Smooth muscle cell (in vitro differentiated cells): ENCODE measurements around the gene MAPKAP1. TPM values are rescaled to one million over a fixed set of nuclear protein-coding genes. Genes with fewer than 3 reads are reported as not detected.

ENCODE experiments used
- DNase-seq: peaks from one replicate; lab custom pipeline; 2025; ENCODE audit not compliant: unreplicated experiment; lab: John Stamatoyannopoulos, UW
- H2AFZ ChIP-seq: fragments of 200-600 bp; sonication (generic); 2 replicates; pipeline ENCODE4 v1.6.0; 2016; ENCODE audit warnings: antibody characterized with exemption, low read depth, mild to moderate bottlenecking
- H3F3A ChIP-seq: fragments of 200-600 bp; sonication (generic); 2 replicates; pipeline ENCODE4 v1.6.0; 2017; ENCODE audit warnings: antibody characterized with exemption, low read depth
- H3K27ac ChIP-seq: fragments of 200-600 bp; sonication (generic); 2 replicates; pipeline ENCODE4 v1.5.1; 2016; ENCODE audit warnings: low read depth, mild to moderate bottlenecking
- H3K27me3 ChIP-seq: fragments of 200-600 bp; sonication (generic); 2 replicates; pipeline ENCODE4 v1.6.1; 2016; ENCODE audit warnings: low read depth, mild to moderate bottlenecking
- H3K36me3 ChIP-seq: fragments of 200-600 bp; sonication (generic); 2 replicates; pipeline ENCODE4 v1.5.1; 2016; ENCODE audit warnings: low read depth
- H3K4me1 ChIP-seq: fragments of 200-600 bp; sonication (generic); 2 replicates; pipeline ENCODE4 v1.5.1; 2016; ENCODE audit warnings: low read depth
- H3K4me2 ChIP-seq: fragments of 200-600 bp; sonication (generic); 2 replicates; pipeline ENCODE4 v1.6.0; 2016; ENCODE audit warnings: mild to moderate bottlenecking
- H3K4me3 ChIP-seq: fragments of 200-600 bp; sonication (generic); 2 replicates; pipeline ENCODE4 v1.5.1; 2016; ENCODE audit warnings: mild to moderate bottlenecking
- H3K79me2 ChIP-seq: fragments of 200-600 bp; sonication (generic); 2 replicates; pipeline ENCODE4 v1.6.0; 2016; ENCODE audit warnings: low read depth, mild to moderate bottlenecking
- H3K9ac ChIP-seq: fragments of 200-600 bp; sonication (generic); 2 replicates; pipeline ENCODE4 v1.6.0; 2016; ENCODE audit warnings: low read depth
- H3K9me3 ChIP-seq: fragments of 200-600 bp; sonication (generic); replicated peaks from 2 replicates; pipeline ENCODE4 v1.5.1; 2016; ENCODE audit warnings: low read depth
- H4K20me1 ChIP-seq: fragments of 200-600 bp; sonication (generic); 2 replicates; pipeline ENCODE4 v1.6.0; 2016; ENCODE audit warnings: low read depth
- CTCF ChIP-seq: fragments of 200-600 bp; sonication (generic); IDR thresholded peaks from 2 replicates; pipeline ENCODE4 v1.5.1; 2017; ENCODE audit warnings: borderline replicate concordance, mild to moderate bottlenecking, antibody characterized with exemption; ENCODE audit not compliant: insufficient read depth, poor library complexity, severe bottlenecking
- WGBS: methylation state at CpG from one replicate; pipeline ENCODE4 v1.1.7; 2016; ENCODE audit warnings: low lambda C conversion rate; 5-methylcytosine and 5-hydroxymethylcytosine counted together
- polyA plus RNA-seq: library from polyadenylated mRNA; unstranded; fragments of >200 nt; fragmentation: Nextera tagmentation; extraction: Ambion mirVana; gene quantifications from 2 replicates; pipeline ENCODE4 v1.2.1, GENCODE V29; 2016
- total RNA-seq: library from RNA; depleted of rRNA; stranded (reverse); fragments of >200 nt; gene quantifications from 2 replicates; pipeline ENCODE4 v1.2.3, GENCODE V29; 2014

The MAPKAP1 gene
- total and polyA plus RNA-seq, 2 experiments from 2014 or later, result 50.1 to 74.5 TPM

DNA sequence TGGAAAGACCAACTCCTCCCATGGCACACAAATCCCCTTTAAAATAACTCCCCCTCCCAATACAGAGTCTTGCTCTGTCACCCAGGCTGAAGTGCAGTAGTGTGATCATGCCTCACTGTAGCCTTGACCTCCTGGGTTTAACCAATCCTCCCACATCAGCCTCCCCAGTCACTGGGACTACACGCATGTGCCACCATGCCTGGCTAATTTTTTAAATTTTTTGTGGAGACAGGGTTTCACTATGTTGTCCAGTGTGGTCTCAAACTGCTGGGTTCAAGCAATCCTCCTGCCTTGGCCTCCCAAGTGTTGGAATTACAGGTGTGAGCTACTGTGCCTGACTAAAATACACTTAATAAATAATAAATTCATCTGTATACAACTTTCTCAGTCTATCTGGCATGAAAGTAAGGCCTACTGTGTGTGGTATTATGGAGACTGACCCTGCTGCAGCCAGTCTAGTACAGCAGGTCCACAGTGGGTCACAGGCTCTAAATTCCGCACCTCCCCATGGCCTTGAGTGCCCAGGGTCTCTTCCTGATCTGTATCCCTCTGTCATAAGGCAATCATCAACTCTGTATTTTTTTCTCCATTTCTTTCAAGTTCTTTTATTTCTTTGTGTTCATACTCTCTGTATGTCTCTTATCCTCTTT, 169.4 kb downstream of the MAPKAP1 start:
- Histone ChIP-seq H3K4me3 (peak overlapping the region; percentile 8), H2AFZ (no peak overlapping the region), H3K4me1 (no peaks in the 10 kb centered on the region), H3K27ac (peak overlapping the region; percentile 86), H3K79me2 (no peaks in the 10 kb centered on the region), H3K9me3 (no peaks in the 10 kb centered on the region), H3K27me3 (no peaks in the 10 kb centered on the region), H3K4me2 (peak overlapping the region; percentile 63), H4K20me1 (no peaks in the 10 kb centered on the region), H3K36me3 (no peaks in the 10 kb centered on the region), H3F3A (peaks cover 3% of the 10 kb centered on the region), H3K9ac (peak overlapping the region; percentile 52)
- TF ChIP-seq CTCF, result no peak
- no peak for DNase-seq
- WGBS, result 89% methylated on average over 2 of the region's 2 CpGs

- Histone ChIP-seq H3K27me3 (no peaks in the 10 kb centered on the region), H3F3A (peaks cover 3% of the 10 kb centered on the region), H3K36me3 (no peaks in the 10 kb centered on the region), H3K79me2 (no peaks in the 10 kb centered on the region), H4K20me1 (no peaks in the 10 kb centered on the region), H3K4me2 (peak overlapping the region; percentile 63), H3K4me3 (no peak overlapping the region), H3K9me3 (no peaks in the 10 kb centered on the region), H3K27ac (peak overlapping the region; percentile 86), H3K9ac (no peak overlapping the region), H2AFZ (no peak overlapping the region), H3K4me1 (no peaks in the 10 kb centered on the region)
- WGBS, result 34% methylated on average over 1 of the region's 1 CpG
- DNase-seq, result no peak
- TF ChIP-seq CTCF, result no peak
These were observed 170.2 kb downstream of the MAPKAP1 start for GRCh38 chr9:125536776-125537175.

DNA sequence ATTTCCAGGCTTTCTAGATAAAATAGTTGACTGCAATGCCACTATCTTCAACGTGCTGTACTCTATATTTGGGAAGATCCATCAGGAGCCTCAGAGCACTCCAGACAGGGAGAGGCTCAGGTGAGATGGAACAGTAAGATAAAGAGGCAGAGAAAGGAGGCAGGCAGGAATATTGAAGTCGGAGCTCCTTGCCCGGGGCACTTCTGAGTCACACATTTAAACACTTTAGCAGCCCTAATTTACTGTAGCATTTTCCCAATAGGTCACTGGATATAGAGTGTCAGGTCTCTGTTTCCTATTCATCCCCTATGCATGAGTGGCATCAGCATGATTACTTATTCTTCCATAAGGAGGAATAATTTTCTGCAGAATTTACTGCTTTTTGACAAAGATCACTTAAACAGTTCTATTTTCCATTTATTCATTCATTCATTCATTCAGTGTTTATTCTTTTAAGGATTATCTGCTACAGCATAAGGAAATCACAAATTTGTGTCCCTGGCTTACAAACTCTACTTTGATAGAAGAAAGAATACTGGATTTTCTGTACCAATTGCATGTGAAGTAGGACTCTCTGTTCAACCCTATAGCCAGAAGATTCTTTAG, 170.7 kb downstream of the MAPKAP1 start:
- no peak for TF ChIP-seq CTCF
- no peaks in the 10 kb centered on the region for H3K79me2 ChIP-seq

More for the DNA sequence above, 170.7 kb downstream of the MAPKAP1 start:
- WGBS, result 44% methylated on average over 3 of the region's 3 CpGs
- Histone ChIP-seq H3K27me3 (no peaks in the 10 kb centered on the region), H3K36me3 (no peaks in the 10 kb centered on the region), H2AFZ (no peak overlapping the region), H3K4me1 (no peaks in the 10 kb centered on the region), H3K4me3 (no peak overlapping the region), H4K20me1 (no peaks in the 10 kb centered on the region), H3F3A (peaks cover 3% of the 10 kb centered on the region), H3K9me3 (no peaks in the 10 kb centered on the region), H3K27ac (peak overlapping the region; percentile 86), H3K9ac (no peak overlapping the region), H3K4me2 (peak overlapping the region; percentile 63)
- no peak for DNase-seq
